NB4 (cell line): ENCODE results near the gene RFX4.

Source experiments
- DNase-seq: peaks from one replicate; pipeline ENCODE4 v3.0.0; 2010; ENCODE audit warnings: low read depth
- H3K4me3 ChIP-seq: one replicate; pipeline ENCODE4 v1.5.1; 2011; ENCODE audit warnings: mild to moderate bottlenecking, low read depth, low read length, moderate library complexity
- CTCF ChIP-seq: IDR thresholded peaks from one replicate; pipeline ENCODE4 v1.5.1; 2012; ENCODE audit warnings: low read depth, low read length
- MAX ChIP-seq: IDR thresholded peaks from 2 replicates; pipeline ENCODE4 v1.6.1; 2011; ENCODE audit warnings: low read depth, low read length
- MYC ChIP-seq: IDR thresholded peaks from 2 replicates; pipeline ENCODE4 v1.6.1; 2011; ENCODE audit warnings: low read depth, low read length
- POLR2A ChIP-seq: IDR thresholded peaks from 2 replicates; pipeline ENCODE4 v1.6.1; 2011; ENCODE audit warnings: mild to moderate bottlenecking; ENCODE audit not compliant: insufficient read length; ENCODE audit errors: extremely low read depth

RFX4 gene

GRCh38 chr12:106715582-106715981 lies 132.8 kb downstream of the RFX4 start:
- DNase-seq = no peak
- no peak overlapping the region for H3K4me3 ChIP-seq
- no peak for TF ChIP-seq POLR2A
- TF ChIP-seq MAX = no peak
- TF ChIP-seq MYC = no peak
- TF ChIP-seq CTCF = no peak

GRCh38 chr12:106717673-106718072 lies 134.9 kb downstream of the RFX4 start:
- no peak overlapping the region for H3K4me3 ChIP-seq
- no peak for DNase-seq
- TF ChIP-seq CTCF (no peak), POLR2A (no peak), MYC (no peak), MAX (no peak)

GRCh38 chr12:106719879-106720278 lies 137.1 kb downstream of the RFX4 start:
- no peak overlapping the region for H3K4me3 ChIP-seq
- no peak for DNase-seq
- TF ChIP-seq MAX = no peak
- no peak for TF ChIP-seq CTCF
- TF ChIP-seq MYC = no peak
- TF ChIP-seq POLR2A = no peak

- no peak overlapping the region for H3K4me3 ChIP-seq
- no peak for DNase-seq
- no peak for TF ChIP-seq POLR2A
- no peak for TF ChIP-seq MAX
- TF ChIP-seq MYC = no peak
- no peak for TF ChIP-seq CTCF
Observed at GRCh38 chr12:106720696-106721095, 137.9 kb downstream of the RFX4 start.

- no peak for TF ChIP-seq MAX
- no peak for TF ChIP-seq CTCF
- no peak for TF ChIP-seq POLR2A
- TF ChIP-seq MYC = no peak
Observed at GRCh38 chr12:106721915-106722314, 139.1 kb downstream of the RFX4 start.

GRCh38 chr12:106722837-106723236 lies 140.0 kb downstream of the RFX4 start:
- H3K4me3 ChIP-seq = no peak overlapping the region
- no peak for DNase-seq
- TF ChIP-seq CTCF (no peak), POLR2A (no peak)

More at GRCh38 chr12:106721915-106722314, 139.1 kb downstream of the RFX4 start:
- no peak for DNase-seq
- no peak overlapping the region for H3K4me3 ChIP-seq
